ENCODE results near the gene TMEFF1.

TMEFF1 gene

DNA sequence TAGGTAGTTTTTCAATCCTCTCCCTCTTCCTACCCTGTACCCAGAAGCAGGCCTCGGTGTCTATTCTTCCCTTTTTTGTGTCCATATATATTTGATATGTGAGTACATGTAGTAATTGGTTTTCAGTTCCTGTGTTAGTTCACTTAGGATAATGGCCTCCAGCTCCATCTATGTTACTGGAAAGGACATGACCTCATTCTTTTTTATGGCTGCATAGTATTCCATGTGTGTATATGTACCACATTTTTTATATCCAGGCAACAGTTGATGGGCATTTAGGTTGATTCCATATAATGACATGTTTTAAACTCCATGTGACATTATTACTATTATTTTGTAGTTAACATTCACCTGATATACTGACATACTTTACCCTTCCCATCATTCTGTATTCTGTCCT lies 154.0 kb downstream of the TMEFF1 start:
- Histone ChIP-seq H3K4me3 (replicated peaks; ENCODE audit: low read depth, low read length) (no peak overlapping the region), H3K27me3 (replicated peaks; ENCODE audit: control insufficient read depth, insufficient read depth, low read length) (no peaks in the 10 kb centered on the region), H3K36me3 (ENCODE audit: control insufficient read depth, insufficient read depth, low read length) (no peaks in the 10 kb centered on the region)
- TF ChIP-seq, protein P1, sequence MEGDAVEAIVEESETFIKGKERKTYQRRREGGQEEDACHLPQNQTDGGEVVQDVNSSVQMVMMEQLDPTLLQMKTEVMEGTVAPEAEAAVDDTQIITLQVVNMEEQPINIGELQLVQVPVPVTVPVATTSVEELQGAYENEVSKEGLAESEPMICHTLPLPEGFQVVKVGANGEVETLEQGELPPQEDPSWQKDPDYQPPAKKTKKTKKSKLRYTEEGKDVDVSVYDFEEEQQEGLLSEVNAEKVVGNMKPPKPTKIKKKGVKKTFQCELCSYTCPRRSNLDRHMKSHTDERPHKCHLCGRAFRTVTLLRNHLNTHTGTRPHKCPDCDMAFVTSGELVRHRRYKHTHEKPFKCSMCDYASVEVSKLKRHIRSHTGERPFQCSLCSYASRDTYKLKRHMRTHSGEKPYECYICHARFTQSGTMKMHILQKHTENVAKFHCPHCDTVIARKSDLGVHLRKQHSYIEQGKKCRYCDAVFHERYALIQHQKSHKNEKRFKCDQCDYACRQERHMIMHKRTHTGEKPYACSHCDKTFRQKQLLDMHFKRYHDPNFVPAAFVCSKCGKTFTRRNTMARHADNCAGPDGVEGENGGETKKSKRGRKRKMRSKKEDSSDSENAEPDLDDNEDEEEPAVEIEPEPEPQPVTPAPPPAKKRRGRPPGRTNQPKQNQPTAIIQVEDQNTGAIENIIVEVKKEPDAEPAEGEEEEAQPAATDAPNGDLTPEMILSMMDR (IDR thresholded peaks at IDR 0.05; ENCODE audit: insufficient read depth, low read length, poor library complexity, severe bottlenecking) = no peak
- no peak for DNase-seq (ENCODE audit: extremely low read depth, insufficient read length)
